Suprapubic skin (tissue), 4 donors: ENCODE results near the gene HSPA1B.

Source experiments
- EP300 ChIP-seq: sonication (generic); formaldehyde crosslinking; IDR thresholded peaks from one replicate; pipeline ENCODE4 v1.6.1; 2017; ENCODE audit warnings: antibody characterized with exemption
- POLR2A ChIP-seq, 2 donors: fragments of 450-650 bp; IDR thresholded peaks; one replicate each; pipeline ENCODE4 v1.6.1; 2017; ENCODE audit warnings: antibody characterized with exemption in 2 of 2, mild to moderate bottlenecking in 2 of 2, moderate library complexity in 2 of 2
- POLR2AphosphoS5 ChIP-seq, 3 donors: sonication (generic); formaldehyde crosslinking; IDR thresholded peaks; one replicate each; pipeline ENCODE4 v1.6.1; 2017; ENCODE audit warnings: antibody characterized with exemption in 3 of 3
- TF ChIP-seq, protein P1 (sequence below), 2 donors: fragments of 200-600 bp in 1 of 2; fragments of 450-650 bp in 1 of 2; sonication (generic) in 1 of 2; IDR thresholded peaks; one replicate each; pipeline ENCODE4 v1.5.1; 2016 to 2019; ENCODE audit warnings: antibody characterized with exemption in 2 of 2, mild to moderate bottlenecking in 1 of 2, moderate library complexity in 1 of 2

DNA sequence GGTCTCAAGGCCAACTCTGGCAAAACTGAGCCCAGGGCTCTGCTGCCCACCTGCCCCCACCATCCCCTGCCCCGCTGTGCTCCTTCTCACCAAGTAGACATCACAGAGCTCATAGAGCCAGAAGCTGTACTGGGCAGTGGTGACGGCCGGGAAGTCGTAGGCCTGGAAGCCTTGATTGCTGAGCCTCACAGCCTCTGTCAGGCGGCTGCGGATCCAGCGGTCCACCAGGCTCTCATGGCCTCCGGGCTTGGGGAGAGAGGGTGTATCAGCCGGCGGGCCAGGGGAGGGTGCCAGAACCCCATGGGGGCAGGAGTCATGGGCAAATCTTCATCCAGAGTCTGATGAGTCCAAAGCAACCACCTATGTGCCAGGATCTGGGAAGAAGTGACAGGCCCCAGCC lies 47.6 kb upstream of the HSPA1B start:
- TF ChIP-seq, protein P1, sequence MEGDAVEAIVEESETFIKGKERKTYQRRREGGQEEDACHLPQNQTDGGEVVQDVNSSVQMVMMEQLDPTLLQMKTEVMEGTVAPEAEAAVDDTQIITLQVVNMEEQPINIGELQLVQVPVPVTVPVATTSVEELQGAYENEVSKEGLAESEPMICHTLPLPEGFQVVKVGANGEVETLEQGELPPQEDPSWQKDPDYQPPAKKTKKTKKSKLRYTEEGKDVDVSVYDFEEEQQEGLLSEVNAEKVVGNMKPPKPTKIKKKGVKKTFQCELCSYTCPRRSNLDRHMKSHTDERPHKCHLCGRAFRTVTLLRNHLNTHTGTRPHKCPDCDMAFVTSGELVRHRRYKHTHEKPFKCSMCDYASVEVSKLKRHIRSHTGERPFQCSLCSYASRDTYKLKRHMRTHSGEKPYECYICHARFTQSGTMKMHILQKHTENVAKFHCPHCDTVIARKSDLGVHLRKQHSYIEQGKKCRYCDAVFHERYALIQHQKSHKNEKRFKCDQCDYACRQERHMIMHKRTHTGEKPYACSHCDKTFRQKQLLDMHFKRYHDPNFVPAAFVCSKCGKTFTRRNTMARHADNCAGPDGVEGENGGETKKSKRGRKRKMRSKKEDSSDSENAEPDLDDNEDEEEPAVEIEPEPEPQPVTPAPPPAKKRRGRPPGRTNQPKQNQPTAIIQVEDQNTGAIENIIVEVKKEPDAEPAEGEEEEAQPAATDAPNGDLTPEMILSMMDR (IDR thresholded peaks at IDR 0.05) = no peak
- TF ChIP-seq POLR2A (IDR thresholded peaks at IDR 0.05) (no peak), POLR2AphosphoS5 (IDR thresholded peaks at IDR 0.05) (no peak), EP300 (no peak)
